Measurements from ENCODE around the gene SRCAP. TPM values are rescaled to one million over a fixed set of nuclear protein-coding genes. Genes with fewer than 3 reads are reported as not detected.

The SRCAP gene
- polyA plus RNA-seq, 1 of the 3 experiments (the other 2 are of a cell fraction) = 5.6 TPM

- Histone ChIP-seq H3K27ac (ENCODE audit: low read depth in 2 of 2, low read length in 1 of 2) (peak overlapping the region; percentile 99), H3K9me3 (no peaks in the 10 kb centered on the region), H4K20me1 (ENCODE audit: insufficient read depth) (peaks cover 36% of the 10 kb centered on the region; the same call in 1 of the 2 replicates), H3K4me2 (peak overlapping the region; percentile 99), H3K27me3 (ENCODE audit: insufficient read depth) (no peaks in the 10 kb centered on the region), H3K9me2 (no peaks in the 10 kb centered on the region), H3F3A (replicated peaks; ENCODE audit: insufficient read depth) (peaks cover 18% of the 10 kb centered on the region), H3K9ac (peak overlapping the region; percentile 89), H3K79me2 (ENCODE audit: insufficient read depth) (peaks cover 48% of the 10 kb centered on the region), H2AFZ (ENCODE audit: low read depth) (no peak overlapping the region), H3K4me1 (ENCODE audit: control insufficient read depth in 1 of 2, insufficient read depth in 2 of 2, low read depth in 1 of 2, low read length in 1 of 2) (peaks cover 9 to 27% of the 10 kb centered on the region in 2 experiments; a peak in 2 of 4 replicates), H3K36me3 (replicated peaks in 1 of 2; ENCODE audit: control insufficient read depth in 1 of 2, insufficient read depth in 2 of 2, low read length in 1 of 2) (peaks cover 43 to 55% of the 10 kb centered on the region in 2 experiments), H3K4me3 (ENCODE audit: low read depth in 2 of 2, low read length in 1 of 2) (peak overlapping the region; percentile 87 to 91)
- TF ChIP-seq CTCF (IDR thresholded peaks at IDR 0.05) = peak; percentile 13
- no peak for TF ChIP-seq ZBTB33 (IDR thresholded peaks at IDR 0.05; ENCODE audit: borderline replicate concordance, low read depth)
- 2% methylated on average over 40 of the region's 84 CpGs for WGBS (ENCODE audit: low lambda C conversion rate)
- ChIA-PET CTCF (interaction anchor here (0.6 to 4.5 kb wide), 20 partner anchors 9 to 155 kb away, joined by 3 to 30 read pairs (median 5); partner anchors contain the start of genes PRR14, SRCAP and ZNF688), POLR2A (interaction anchor here (1.2 to 1.6 kb wide), 6 partner anchors 9 to 265 kb away, joined by 3 to 8 read pairs (median 6); partner anchors contain the start of genes DCTPP1, PRR14, ZNF48 and ZNF764)
- peak; percentile 82 for DNase-seq
These were observed 39.2 kb upstream of the SRCAP start for GRCh38 chr16:30659507-30660423.

- H3K36me3 ChIP-seq (replicated peaks in 1 of 2; ENCODE audit: control insufficient read depth in 1 of 2, insufficient read depth in 2 of 2, low read length in 1 of 2) = peaks cover 48 to 55% of the 10 kb centered on the region in 2 experiments
- peaks cover 37% of the 10 kb centered on the region; the same call in 1 of the 2 replicates for H4K20me1 ChIP-seq (ENCODE audit: insufficient read depth)
- peak overlapping the region; percentile 68 to 99; a peak in 3 of 4 replicates for H3K27ac ChIP-seq (ENCODE audit: low read depth in 2 of 2, low read length in 1 of 2)
- peak overlapping the region; percentile 99 for H3K4me2 ChIP-seq
- ChIA-PET CTCF (interaction anchor here (0.7 to 4.5 kb wide), 10 partner anchors 9 to 204 kb away, joined by 3 to 30 read pairs (median 6); partner anchors contain the start of gene PRR14), POLR2A (no interaction called here)
- H3K9me2 ChIP-seq = no peaks in the 10 kb centered on the region
- WGBS (ENCODE audit: low lambda C conversion rate) = 59% methylated on average over 20 of the region's 21 CpGs
- H3F3A ChIP-seq (replicated peaks; ENCODE audit: insufficient read depth) = peaks cover 13% of the 10 kb centered on the region
- DNase-seq = no peak
- TF ChIP-seq EP300 (IDR thresholded peaks at IDR 0.05; ENCODE audit: borderline replicate concordance in 1 of 2, low read depth in 1 of 2, low read length in 1 of 2) (no peak), ZBTB33 (IDR thresholded peaks at IDR 0.05; ENCODE audit: borderline replicate concordance, low read depth) (no peak)
- H3K9me3 ChIP-seq = no peaks in the 10 kb centered on the region
- peaks cover 9 to 27% of the 10 kb centered on the region in 2 experiments; a peak in 2 of 4 replicates for H3K4me1 ChIP-seq (ENCODE audit: control insufficient read depth in 1 of 2, insufficient read depth in 2 of 2, low read depth in 1 of 2, low read length in 1 of 2)
- H3K79me2 ChIP-seq (ENCODE audit: insufficient read depth) = peaks cover 49% of the 10 kb centered on the region
- H2AFZ ChIP-seq (ENCODE audit: low read depth) = no peak overlapping the region
- peak overlapping the region; percentile 87 to 91 for H3K4me3 ChIP-seq (ENCODE audit: low read depth in 2 of 2, low read length in 1 of 2)
- no peaks in the 10 kb centered on the region for H3K27me3 ChIP-seq (ENCODE audit: insufficient read depth)
- peak overlapping the region; percentile 89 for H3K9ac ChIP-seq
These were observed 38.3 kb upstream of the SRCAP start for GRCh38 chr16:30660424-30661261.
